Ishikawa (cell line): ENCODE results near the gene UNC5B.

ENCODE experiments used
- CEBPB ChIP-seq: IDR thresholded peaks from 2 replicates; pipeline ENCODE4 v1.6.1; 2012
- CREB1 ChIP-seq: IDR thresholded peaks from 2 replicates; pipeline ENCODE4 v1.6.1; 2012; ENCODE audit warnings: low read depth
- EGR1 ChIP-seq: IDR thresholded peaks from 2 replicates; pipeline ENCODE4 v1.6.1; 2012
- EP300 ChIP-seq: IDR thresholded peaks from 2 replicates; pipeline ENCODE4 v1.6.1; 2012; ENCODE audit warnings: borderline replicate concordance
- FOXM1 ChIP-seq: IDR thresholded peaks from 2 replicates; pipeline ENCODE4 v1.6.1; 2012; ENCODE audit warnings: low read depth, borderline replicate concordance
- NFIC ChIP-seq: IDR thresholded peaks from 2 replicates; pipeline ENCODE4 v1.6.1; 2012
- RAD21 ChIP-seq: IDR thresholded peaks from 2 replicates; pipeline ENCODE4 v1.6.1; 2012; ENCODE audit warnings: low read depth
- TCF12 ChIP-seq: IDR thresholded peaks from 2 replicates; pipeline ENCODE4 v1.6.1; 2012; ENCODE audit warnings: low read depth
- TEAD4 ChIP-seq: IDR thresholded peaks from 2 replicates; pipeline ENCODE4 v1.6.1; 2012
- YY1 ChIP-seq: IDR thresholded peaks from 2 replicates; pipeline ENCODE4 v1.6.1; 2012; ENCODE audit warnings: low read depth
- ZBTB7A ChIP-seq: IDR thresholded peaks from 2 replicates; pipeline ENCODE4 v1.6.1; 2012; ENCODE audit warnings: low read depth
- TF ChIP-seq, protein P1 (sequence below): IDR thresholded peaks from 2 replicates; pipeline ENCODE4 v1.6.1; 2012
- TF ChIP-seq, protein P2 (sequence below): IDR thresholded peaks from 2 replicates; pipeline ENCODE4 v1.6.1; 2012; ENCODE audit warnings: low read depth, mild to moderate bottlenecking
- TF ChIP-seq, protein P3 (sequence below): IDR thresholded peaks from 2 replicates; pipeline ENCODE4 v1.6.1; 2012

DNA sequence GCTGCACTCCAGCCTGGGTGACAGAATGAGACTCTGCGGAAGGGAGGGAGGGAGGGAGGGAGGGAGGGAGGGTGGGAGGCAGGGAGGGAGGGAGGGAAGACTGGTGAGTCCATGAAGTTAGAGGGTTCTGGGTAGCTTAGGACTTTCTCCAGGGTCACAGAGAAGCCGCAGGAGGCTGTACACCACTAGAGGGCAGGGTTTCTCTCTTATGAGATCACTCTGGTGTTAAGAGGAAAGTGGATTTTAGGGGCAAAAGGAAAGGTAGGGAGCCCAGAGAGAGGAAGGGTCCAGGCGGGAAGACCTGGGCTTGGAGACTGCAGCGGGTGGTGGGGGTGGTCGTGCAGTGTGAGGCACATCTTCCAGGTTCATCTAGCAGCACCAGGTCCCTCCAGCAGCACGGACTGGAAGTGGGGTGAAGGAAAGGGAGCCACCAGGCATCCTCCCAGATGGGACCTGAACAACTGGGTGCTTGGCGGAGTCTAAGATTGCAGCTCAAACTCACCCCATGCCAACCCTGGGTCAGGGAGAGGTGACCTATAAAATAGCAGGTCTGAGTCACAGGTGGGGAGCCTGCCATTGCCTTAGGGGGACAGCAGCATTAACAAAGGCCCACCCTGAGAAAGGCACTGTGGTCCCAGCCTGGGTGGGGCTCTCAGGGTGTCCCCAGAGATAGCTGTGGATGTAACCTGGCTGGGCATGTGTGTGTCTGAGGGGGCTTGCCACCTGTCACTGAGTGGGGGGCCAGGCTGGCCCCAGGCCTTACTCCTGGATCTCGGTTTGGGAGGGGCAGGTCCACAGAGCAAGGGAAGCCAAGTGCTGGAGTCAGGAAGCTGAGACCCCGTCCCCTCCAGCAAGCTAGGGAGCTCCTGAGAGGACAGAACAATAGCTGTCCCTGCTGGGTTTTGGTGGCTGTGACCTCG, 58.2 kb downstream of the UNC5B start:
- TF ChIP-seq NFIC (no peak), CEBPB (no peak), EGR1 (no peak), FOXM1 (no peak), EP300 (no peak), TCF12 (no peak), CREB1 (no peak), TEAD4 (no peak), RAD21 (peak; percentile 54), YY1 (no peak), ZBTB7A (no peak)
- TF ChIP-seq, protein P1, sequence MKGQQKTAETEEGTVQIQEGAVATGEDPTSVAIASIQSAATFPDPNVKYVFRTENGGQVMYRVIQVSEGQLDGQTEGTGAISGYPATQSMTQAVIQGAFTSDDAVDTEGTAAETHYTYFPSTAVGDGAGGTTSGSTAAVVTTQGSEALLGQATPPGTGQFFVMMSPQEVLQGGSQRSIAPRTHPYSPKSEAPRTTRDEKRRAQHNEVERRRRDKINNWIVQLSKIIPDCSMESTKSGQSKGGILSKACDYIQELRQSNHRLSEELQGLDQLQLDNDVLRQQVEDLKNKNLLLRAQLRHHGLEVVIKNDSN = no peak
- TF ChIP-seq, protein P2, sequence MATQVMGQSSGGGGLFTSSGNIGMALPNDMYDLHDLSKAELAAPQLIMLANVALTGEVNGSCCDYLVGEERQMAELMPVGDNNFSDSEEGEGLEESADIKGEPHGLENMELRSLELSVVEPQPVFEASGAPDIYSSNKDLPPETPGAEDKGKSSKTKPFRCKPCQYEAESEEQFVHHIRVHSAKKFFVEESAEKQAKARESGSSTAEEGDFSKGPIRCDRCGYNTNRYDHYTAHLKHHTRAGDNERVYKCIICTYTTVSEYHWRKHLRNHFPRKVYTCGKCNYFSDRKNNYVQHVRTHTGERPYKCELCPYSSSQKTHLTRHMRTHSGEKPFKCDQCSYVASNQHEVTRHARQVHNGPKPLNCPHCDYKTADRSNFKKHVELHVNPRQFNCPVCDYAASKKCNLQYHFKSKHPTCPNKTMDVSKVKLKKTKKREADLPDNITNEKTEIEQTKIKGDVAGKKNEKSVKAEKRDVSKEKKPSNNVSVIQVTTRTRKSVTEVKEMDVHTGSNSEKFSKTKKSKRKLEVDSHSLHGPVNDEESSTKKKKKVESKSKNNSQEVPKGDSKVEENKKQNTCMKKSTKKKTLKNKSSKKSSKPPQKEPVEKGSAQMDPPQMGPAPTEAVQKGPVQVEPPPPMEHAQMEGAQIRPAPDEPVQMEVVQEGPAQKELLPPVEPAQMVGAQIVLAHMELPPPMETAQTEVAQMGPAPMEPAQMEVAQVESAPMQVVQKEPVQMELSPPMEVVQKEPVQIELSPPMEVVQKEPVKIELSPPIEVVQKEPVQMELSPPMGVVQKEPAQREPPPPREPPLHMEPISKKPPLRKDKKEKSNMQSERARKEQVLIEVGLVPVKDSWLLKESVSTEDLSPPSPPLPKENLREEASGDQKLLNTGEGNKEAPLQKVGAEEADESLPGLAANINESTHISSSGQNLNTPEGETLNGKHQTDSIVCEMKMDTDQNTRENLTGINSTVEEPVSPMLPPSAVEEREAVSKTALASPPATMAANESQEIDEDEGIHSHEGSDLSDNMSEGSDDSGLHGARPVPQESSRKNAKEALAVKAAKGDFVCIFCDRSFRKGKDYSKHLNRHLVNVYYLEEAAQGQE = no peak
- TF ChIP-seq, protein P3, sequence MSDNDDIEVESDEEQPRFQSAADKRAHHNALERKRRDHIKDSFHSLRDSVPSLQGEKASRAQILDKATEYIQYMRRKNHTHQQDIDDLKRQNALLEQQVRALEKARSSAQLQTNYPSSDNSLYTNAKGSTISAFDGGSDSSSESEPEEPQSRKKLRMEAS = no peak
